Stomach (tissue), 9 donors: ENCODE measurements around the gene SCN1A. TPM values are rescaled to one million over a fixed set of nuclear protein-coding genes. Genes with fewer than 3 reads are reported as not detected.

Experiments
- DNase-seq, 2 donors: peaks; one replicate each; pipeline versions ENCODE4 v3.0.0 to v3.0.0-alpha.2; 2013 to 2019
- H3K27ac ChIP-seq, 5 donors: fragments of 200-600 bp in 4 of 5; sonication (generic) in 4 of 5; one replicate each; pipeline ENCODE4 v1.5.1; 2013 to 2019; ENCODE audit warnings: mild to moderate bottlenecking in 1 of 5, moderate library complexity in 1 of 5
- H3K27me3 ChIP-seq, 3 donors: fragments of 200-600 bp; sonication (generic); one replicate each; pipeline ENCODE4 v1.5.1; 2017 to 2019; ENCODE audit warnings: mixed run types in 1 of 3
- H3K36me3 ChIP-seq, 4 donors: fragments of 200-600 bp; sonication (generic); 1 replicate in 3 of 4; 2 replicates in 1 of 4; pipeline ENCODE4 v1.5.1; 2016 to 2019
- H3K4me1 ChIP-seq, 4 donors: fragments of 200-600 bp; sonication (generic); one replicate each; pipeline ENCODE4 v1.5.1; 2016 to 2019
- H3K4me3 ChIP-seq, 4 donors: fragments of 200-600 bp; sonication (generic) in 3 of 4; one replicate each; pipeline ENCODE4 v1.5.1; 2016 to 2019; ENCODE audit warnings: mild to moderate bottlenecking in 1 of 4
- H3K9me3 ChIP-seq, 4 donors: fragments of 200-600 bp; sonication (generic); one replicate each; pipeline ENCODE4 v1.5.1; 2016 to 2019
- EP300 ChIP-seq: sonication (generic); formaldehyde crosslinking; IDR thresholded peaks from one replicate; pipeline ENCODE4 v1.6.1; 2017; ENCODE audit warnings: antibody characterized with exemption
- POLR2A ChIP-seq, 4 donors: fragments of 450-650 bp; IDR thresholded peaks; one replicate each; pipeline ENCODE4 v1.6.1; 2016; ENCODE audit warnings: antibody characterized with exemption in 4 of 4, control low read depth in 2 of 4, mild to moderate bottlenecking in 1 of 4, moderate library complexity in 1 of 4
- POLR2AphosphoS5 ChIP-seq, 3 donors: sonication (generic); formaldehyde crosslinking; IDR thresholded peaks; one replicate each; pipeline ENCODE4 v1.6.1; 2016; ENCODE audit warnings: antibody characterized with exemption in 3 of 3
- WGBS, 5 donors: extraction: QIAGEN DNeasy Blood & Tissue Kit in 3 of 5; methylation state at CpG; one replicate each; pipeline versions ENCODE4 v1.1.5 to v1.1.7; 2013 to 2018; 5-methylcytosine and 5-hydroxymethylcytosine counted together
- intact Hi-C: fragments of 100-400 bp; cut with DNase I; formaldehyde crosslinking; loops from one replicate; pipeline ENCODE4 v1.15.1; 2023; ENCODE audit warnings: low total_unique reads
- polyA plus RNA-seq, 3 donors: library from polyadenylated mRNA; stranded (reverse); fragments of 200-250 nt; gene quantifications; one replicate each; pipeline ENCODE4 v1.2.3, GENCODE V29; 2013
- small RNA-seq, 4 donors: library from RNA; depleted of rRNA; stranded (forward); fragments of <200 nt; gene quantifications; one replicate each; pipeline ENCODE3, GENCODE V24; 2016
- total RNA-seq, 5 donors: library from RNA; depleted of rRNA; stranded (reverse); fragments of >200 nt; gene quantifications; one replicate each; pipeline versions ENCODE4 v1.1.0 to v1.2.3, GENCODE V29; 2014 to 2016
- TF ChIP-seq, protein P1 (sequence below), 7 experiments: fragments of 450-650 bp in 4 of 7; fragments of 200-600 bp in 3 of 7; sonication (generic) in 3 of 7; IDR thresholded peaks; one replicate each; pipeline ENCODE4 v1.5.1; 2016 to 2019; ENCODE audit warnings: antibody characterized with exemption in 7 of 7, control low read depth in 2 of 7, mild to moderate bottlenecking in 1 of 7
- donor health status: healthy with polysubstance abuse.
- donor health status: Bipolar disorder and iron deficiency.
- donor health status: healthy.

The SCN1A gene
- total and polyA plus RNA-seq, 8 donors = under 0.01 to 1.5 TPM; not detected in 6

DNA sequence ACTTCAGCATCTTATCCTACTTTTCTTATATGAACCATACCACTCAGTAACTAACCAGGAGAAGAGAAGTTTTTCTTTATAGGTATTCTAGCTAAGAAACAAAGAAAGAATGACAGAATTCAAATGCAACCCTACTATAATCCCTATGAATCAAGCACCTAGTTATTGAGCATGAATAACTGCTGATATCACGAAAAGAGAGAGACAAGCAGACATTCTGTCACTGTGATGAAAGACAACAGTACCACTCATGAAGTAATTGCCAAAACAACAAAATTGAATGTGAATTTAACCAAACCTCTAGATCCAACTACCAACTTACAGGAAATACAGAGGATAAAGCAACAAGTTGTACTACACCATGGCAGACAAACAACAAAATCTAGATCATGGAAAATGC, 189.6 kb downstream of the SCN1A start:
- no peaks in the 10 kb centered on the region for H3K4me1 ChIP-seq
- no peak for DNase-seq
- no peaks in the 10 kb centered on the region for H3K9me3 ChIP-seq
- H3K4me3 ChIP-seq = no peak overlapping the region
- no peak overlapping the region for H3K27ac ChIP-seq
- H3K27me3 ChIP-seq = no peaks in the 10 kb centered on the region
- TF ChIP-seq EP300 = no peak
- no peak for TF ChIP-seq POLR2A (IDR thresholded peaks at IDR 0.05)
- TF ChIP-seq POLR2AphosphoS5 (IDR thresholded peaks at IDR 0.05) = no peak
- TF ChIP-seq, protein P1, sequence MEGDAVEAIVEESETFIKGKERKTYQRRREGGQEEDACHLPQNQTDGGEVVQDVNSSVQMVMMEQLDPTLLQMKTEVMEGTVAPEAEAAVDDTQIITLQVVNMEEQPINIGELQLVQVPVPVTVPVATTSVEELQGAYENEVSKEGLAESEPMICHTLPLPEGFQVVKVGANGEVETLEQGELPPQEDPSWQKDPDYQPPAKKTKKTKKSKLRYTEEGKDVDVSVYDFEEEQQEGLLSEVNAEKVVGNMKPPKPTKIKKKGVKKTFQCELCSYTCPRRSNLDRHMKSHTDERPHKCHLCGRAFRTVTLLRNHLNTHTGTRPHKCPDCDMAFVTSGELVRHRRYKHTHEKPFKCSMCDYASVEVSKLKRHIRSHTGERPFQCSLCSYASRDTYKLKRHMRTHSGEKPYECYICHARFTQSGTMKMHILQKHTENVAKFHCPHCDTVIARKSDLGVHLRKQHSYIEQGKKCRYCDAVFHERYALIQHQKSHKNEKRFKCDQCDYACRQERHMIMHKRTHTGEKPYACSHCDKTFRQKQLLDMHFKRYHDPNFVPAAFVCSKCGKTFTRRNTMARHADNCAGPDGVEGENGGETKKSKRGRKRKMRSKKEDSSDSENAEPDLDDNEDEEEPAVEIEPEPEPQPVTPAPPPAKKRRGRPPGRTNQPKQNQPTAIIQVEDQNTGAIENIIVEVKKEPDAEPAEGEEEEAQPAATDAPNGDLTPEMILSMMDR (IDR thresholded peaks at IDR 0.05) = no peak
- 88 to 100% (median 93%) methylated on average over 1 of the region's 1 CpG for WGBS, 5 donors
- intact Hi-C loops = no loop called here
- H3K36me3 ChIP-seq = peaks cover 4 to 82% (median 78%) of the 10 kb centered on the region in 4 donors

Small RNA genes lying within 50 kb of the gene (small RNA-seq; reads per million reads assigned to genes)
- 0 reads per million in 4 donors for gene RF00019

Other genes starting within 250 kb of the SCN1A start
- gene TTC21B, start 174.2 kb downstream of the SCN1A start, total RNA-seq = 10 to 100 TPM in 4 of 5 donors, 1 to 10 TPM in 1; 9.9 to 78.6 (median 21.7) TPM
- 1 to 10 TPM; 3.3 to 6.4 (median 3.9) TPM for gene TTC21B, start 174.2 kb downstream of the SCN1A start, polyA plus RNA-seq
- gene SCN9A, start 247.9 kb upstream of the SCN1A start, total RNA-seq = 10 to 100 TPM in 2 of 5 donors, 1 to 10 TPM in 2, under 1 TPM in 1; 0.45 to 24.3 (median 3.9) TPM
- gene SCN9A, start 247.9 kb upstream of the SCN1A start, polyA plus RNA-seq = under 1 TPM; 0.12 to 0.28 (median 0.15) TPM